Measurements from ENCODE around the gene PSME2. TPM values are rescaled to one million over a fixed set of nuclear protein-coding genes. Genes with fewer than 3 reads are reported as not detected.

Gene PSME2
- total RNA-seq, 4 donors from 2014 or later: 13.7 to 53.2 (median 21.5) TPM

DNA sequence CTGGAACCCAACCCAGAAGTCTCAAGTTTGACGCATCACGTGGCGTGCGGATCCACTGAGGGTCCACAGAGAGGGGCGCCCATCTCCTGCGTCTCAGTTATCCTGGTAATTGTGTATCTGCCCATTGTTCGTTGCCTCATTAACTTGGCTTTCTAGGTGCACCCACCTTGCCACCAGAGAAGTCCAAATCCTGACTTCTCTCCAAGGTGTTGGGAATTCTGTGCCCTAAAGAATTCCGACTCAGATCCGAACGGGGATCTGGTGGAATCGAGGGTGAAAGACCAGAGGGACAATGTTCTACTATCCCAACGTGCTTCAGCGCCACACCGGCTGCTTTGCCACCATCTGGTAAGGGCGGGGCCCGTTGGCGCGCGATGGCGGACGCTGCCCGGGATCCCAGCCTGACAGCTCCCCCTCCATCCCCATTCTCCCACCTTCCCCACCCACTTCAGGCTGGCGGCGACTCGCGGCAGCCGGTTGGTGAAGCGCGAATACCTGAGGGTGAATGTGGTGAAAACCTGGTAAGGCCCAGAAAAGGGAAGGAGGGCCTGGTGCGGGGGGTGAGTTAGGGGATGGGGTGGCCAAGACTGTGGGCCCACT lies 26.0 kb upstream of the PSME2 start:
- no peaks in the 10 kb centered on the region for H3K9me3 ChIP-seq
- H3K36me3 ChIP-seq: no peaks in the 10 kb centered on the region
- intact Hi-C loops (cut with DNase I; ENCODE audit: low total_unique reads) (no loop called here), in situ Hi-C loops (cut with MboI; ENCODE audit: low sequenced_read_pairs in 4 of 4) (no loop called here)
- peak in 1 of 2 donors; percentile 17 for ATAC-seq
- TF ChIP-seq POLR2A (IDR thresholded peaks at IDR 0.05): no peak
- TF ChIP-seq, protein P1, sequence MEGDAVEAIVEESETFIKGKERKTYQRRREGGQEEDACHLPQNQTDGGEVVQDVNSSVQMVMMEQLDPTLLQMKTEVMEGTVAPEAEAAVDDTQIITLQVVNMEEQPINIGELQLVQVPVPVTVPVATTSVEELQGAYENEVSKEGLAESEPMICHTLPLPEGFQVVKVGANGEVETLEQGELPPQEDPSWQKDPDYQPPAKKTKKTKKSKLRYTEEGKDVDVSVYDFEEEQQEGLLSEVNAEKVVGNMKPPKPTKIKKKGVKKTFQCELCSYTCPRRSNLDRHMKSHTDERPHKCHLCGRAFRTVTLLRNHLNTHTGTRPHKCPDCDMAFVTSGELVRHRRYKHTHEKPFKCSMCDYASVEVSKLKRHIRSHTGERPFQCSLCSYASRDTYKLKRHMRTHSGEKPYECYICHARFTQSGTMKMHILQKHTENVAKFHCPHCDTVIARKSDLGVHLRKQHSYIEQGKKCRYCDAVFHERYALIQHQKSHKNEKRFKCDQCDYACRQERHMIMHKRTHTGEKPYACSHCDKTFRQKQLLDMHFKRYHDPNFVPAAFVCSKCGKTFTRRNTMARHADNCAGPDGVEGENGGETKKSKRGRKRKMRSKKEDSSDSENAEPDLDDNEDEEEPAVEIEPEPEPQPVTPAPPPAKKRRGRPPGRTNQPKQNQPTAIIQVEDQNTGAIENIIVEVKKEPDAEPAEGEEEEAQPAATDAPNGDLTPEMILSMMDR (IDR thresholded peaks at IDR 0.05 in 4 of 5, conservative IDR thresholded peaks at IDR 0.05 in 1 of 5): no peak
- DNase-seq: no peak
- H3K27ac ChIP-seq: no peak overlapping the region
- peak overlapping the region in 1 of 4 donors; percentile 21 for H3K4me3 ChIP-seq
- peaks cover 4 to 5% of the 10 kb centered on the region in 2 donors for H3K4me1 ChIP-seq
- peaks cover 9 to 21% (median 15%) of the 10 kb centered on the region in 3 donors for H3K27me3 ChIP-seq

DNA sequence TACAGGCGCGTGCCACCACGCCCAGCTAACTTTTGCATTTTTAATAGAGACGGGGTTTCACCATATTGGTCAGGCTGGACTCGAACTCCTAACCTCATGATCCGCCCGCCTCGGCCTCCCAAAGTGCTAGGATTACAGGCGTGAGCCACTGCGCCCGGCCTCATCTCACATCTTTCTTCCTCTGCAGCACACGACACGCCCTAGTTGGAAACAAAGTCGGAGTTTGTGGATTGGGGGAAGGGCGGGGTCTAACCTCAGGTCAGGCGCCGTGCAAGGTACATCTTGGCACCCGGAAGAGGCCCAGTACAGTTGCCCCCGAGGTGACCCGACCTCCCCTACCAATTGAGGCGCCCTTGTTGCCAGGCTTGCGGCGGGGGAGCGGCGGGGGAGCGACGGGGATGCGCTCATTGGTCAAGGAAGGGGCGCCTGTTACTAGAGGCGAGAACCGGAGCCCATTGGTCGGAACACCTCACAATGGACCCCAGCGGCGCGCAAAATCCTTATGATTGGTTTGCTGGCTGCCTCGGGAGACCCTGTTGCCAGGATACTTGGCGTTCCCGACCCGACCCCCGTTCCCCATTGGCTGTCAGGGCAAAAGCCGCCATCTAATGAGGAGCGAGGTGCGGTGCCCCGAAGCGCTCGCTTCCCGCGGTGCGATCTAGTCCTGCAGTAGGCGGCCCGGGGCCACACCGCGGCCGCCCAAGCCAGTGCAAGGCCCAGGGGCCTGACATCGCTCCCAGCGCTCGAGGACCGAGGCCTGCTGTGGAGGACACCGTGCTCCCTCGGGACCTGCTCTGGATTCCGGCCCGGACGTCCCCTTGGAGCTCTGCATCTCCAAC lies 25.2 kb upstream of the PSME2 start, which contains the start of gene REC8:
REC8 (plus strand) TSS at position 659 of the 839 bp plus-strand sequence. CDS start 473 bp downstream, outside the sequence.
- in situ Hi-C loops (cut with MboI; ENCODE audit: low sequenced_read_pairs in 4 of 4): no loop called here
- ATAC-seq (peak in 1 of 2 donors; percentile 44), DNase-seq (peak in 1 of 2 donors; percentile 32)

DNA sequence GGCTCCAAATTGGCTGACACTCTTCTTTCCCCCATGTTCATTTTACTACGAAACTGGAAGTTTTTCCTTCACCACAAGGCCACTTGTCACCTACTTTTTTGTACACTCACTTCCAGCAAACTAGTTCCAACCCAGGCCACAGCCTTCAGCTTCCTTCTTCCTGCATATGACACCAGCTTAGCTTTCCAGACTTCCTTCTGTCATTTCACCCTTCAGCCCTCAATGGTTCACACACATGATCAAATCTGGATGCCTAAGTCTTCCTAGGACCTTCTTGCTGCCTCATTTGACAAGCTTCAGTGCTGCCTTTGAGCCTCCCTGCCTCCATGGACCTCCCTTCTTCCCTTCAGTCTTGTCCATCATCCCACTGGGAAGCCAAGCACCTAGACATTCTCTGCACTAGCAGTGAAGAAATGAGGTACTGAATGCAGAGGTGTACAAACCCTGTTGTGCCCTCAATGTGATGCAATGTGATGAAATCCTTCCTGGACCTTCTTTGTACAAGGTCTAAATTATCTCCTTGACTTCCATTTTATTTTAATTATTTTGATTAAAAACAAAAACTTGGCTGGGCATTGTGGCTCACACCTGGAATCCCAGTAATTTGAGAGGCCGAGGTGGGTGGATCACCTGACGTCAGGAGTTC lies 21.2 kb upstream of the PSME2 start:
- Histone ChIP-seq H3K27me3 (peaks cover 9 to 21% (median 14%) of the 10 kb centered on the region in 3 donors), H3K27ac (no peak overlapping the region), H3K4me1 (peaks cover 13% of the 10 kb centered on the region in 2 donors), H3K4me3 (no peak overlapping the region), H3K36me3 (peaks cover 0 to 38% of the 10 kb centered on the region in 2 donors), H3K9me3 (no peaks in the 10 kb centered on the region)
- TF ChIP-seq POLR2A (IDR thresholded peaks at IDR 0.05): no peak
- TF ChIP-seq, protein P1 (IDR thresholded peaks at IDR 0.05 in 4 of 5, conservative IDR thresholded peaks at IDR 0.05 in 1 of 5): no peak
- ATAC-seq (no peak), DNase-seq (no peak)
- intact Hi-C loops (cut with DNase I; ENCODE audit: low total_unique reads) (loop anchor here (10.0 kb wide), 1 partner anchor 127 kb away; the partner anchor contains the start of genes DHRS1 and NOP9), in situ Hi-C loops (cut with MboI; ENCODE audit: low sequenced_read_pairs in 4 of 4) (no loop called here)

More for the DNA sequence above, 25.2 kb upstream of the PSME2 start, which contains the start of gene REC8:
- intact Hi-C loops (cut with DNase I; ENCODE audit: low total_unique reads): no loop called here
- no peak for TF ChIP-seq POLR2A (IDR thresholded peaks at IDR 0.05)
- TF ChIP-seq, protein P1 (IDR thresholded peaks at IDR 0.05 in 4 of 5, conservative IDR thresholded peaks at IDR 0.05 in 1 of 5): no peak
- Histone ChIP-seq H3K27me3 (peaks cover 9 to 21% (median 15%) of the 10 kb centered on the region in 3 donors), H3K36me3 (no peaks in the 10 kb centered on the region), H3K9me3 (no peaks in the 10 kb centered on the region), H3K4me1 (peaks cover 4 to 5% of the 10 kb centered on the region in 2 donors), H3K27ac (no peak within 1 kb of the TSS), H3K4me3 (peak within 1 kb of the TSS in 1 of 4 donors; percentile 21)

DNA sequence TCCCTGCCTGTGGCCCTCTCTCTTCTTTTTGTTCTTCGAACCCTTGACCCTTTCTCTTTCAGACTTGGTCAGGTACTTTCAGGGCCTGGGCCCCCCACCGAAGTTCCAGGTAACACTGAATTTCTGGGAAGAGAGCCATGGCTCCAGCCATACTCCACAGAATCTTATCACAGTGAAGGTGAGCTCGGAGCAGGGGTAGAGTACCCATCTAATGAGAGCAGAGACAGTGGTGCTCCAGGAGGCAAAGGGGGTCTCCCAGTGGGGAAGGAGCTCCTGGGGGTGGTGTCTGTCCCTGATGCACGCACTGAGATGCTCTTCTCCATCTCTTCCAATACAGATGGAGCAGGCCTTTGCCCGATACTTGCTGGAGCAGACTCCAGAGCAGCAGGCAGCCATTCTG lies 19.4 kb upstream of the PSME2 start:
- ATAC-seq (no peak), DNase-seq (no peak)
- peaks cover 0 to 41% of the 10 kb centered on the region in 2 donors for H3K36me3 ChIP-seq
- peaks cover 23 to 26% of the 10 kb centered on the region in 2 donors for H3K4me1 ChIP-seq
- no peak for TF ChIP-seq POLR2A (IDR thresholded peaks at IDR 0.05)
- TF ChIP-seq, protein P1 (IDR thresholded peaks at IDR 0.05 in 4 of 5, conservative IDR thresholded peaks at IDR 0.05 in 1 of 5): no peak
- intact Hi-C loops (cut with DNase I; ENCODE audit: low total_unique reads) (loop anchor here (10.0 kb wide), 1 partner anchor 129 kb away; the partner anchor contains the start of genes DHRS1 and NOP9), in situ Hi-C loops (cut with MboI; ENCODE audit: low sequenced_read_pairs in 4 of 4) (no loop called here)
- no peaks in the 10 kb centered on the region for H3K9me3 ChIP-seq
- no peak overlapping the region for H3K27ac ChIP-seq
- H3K27me3 ChIP-seq: peaks cover 0 to 7% (median 2%) of the 10 kb centered on the region in 3 donors
- no peak overlapping the region for H3K4me3 ChIP-seq

All from gastrocnemius medialis (tissue), 4 donors.